ENCODE data around the gene TBCCD1.
"Not testable (repeated sequence)": the region's sequence is repeated elsewhere in the genome, so short reads cannot be mapped to it uniquely, and the experiment has no call there.

TBCCD1 gene

GRCh38 chr3:186512570-186513302 is 54.4 kb downstream of the TBCCD1 start:
- Histone ChIP-seq H3K4me3 (no peak overlapping the region), H4K20me1 (no peaks in the 10 kb centered on the region), H3K27ac (no peak overlapping the region), H3K27me3 (no peaks in the 10 kb centered on the region), H3K36me3 (no peaks in the 10 kb centered on the region), H3K9me3 (peaks cover 10% of the 10 kb centered on the region), H3K4me1 (peaks cover 37% of the 10 kb centered on the region), H3K9ac (no peak overlapping the region), H3K4me2 (no peak overlapping the region)
- no peak for TF ChIP-seq Cebpa-rat (IDR thresholded peaks at IDR 0.05)

- Histone ChIP-seq H3K4me3 (no peak overlapping the region), H3K36me3 (no peaks in the 10 kb centered on the region), H3K4me2 (no peak overlapping the region), H3K4me1 (peaks cover 32% of the 10 kb centered on the region), H3K27me3 (no peaks in the 10 kb centered on the region), H3K27ac (no peak overlapping the region), H4K20me1 (no peaks in the 10 kb centered on the region), H3K9me3 (peaks cover 3% of the 10 kb centered on the region), H3K9ac (no peak overlapping the region)
- no peak for TF ChIP-seq Cebpa-rat (IDR thresholded peaks at IDR 0.05)
Observed at GRCh38 chr3:186511702-186512101, 55.4 kb downstream of the TBCCD1 start.

- H3K9me3 ChIP-seq: no peaks in the 10 kb centered on the region
- H3K27me3 ChIP-seq: no peaks in the 10 kb centered on the region
- TF ChIP-seq Cebpa-rat (IDR thresholded peaks at IDR 0.05): no peak
- H4K20me1 ChIP-seq: no peaks in the 10 kb centered on the region
- peaks cover 30% of the 10 kb centered on the region for H3K4me1 ChIP-seq
- H3K4me2 ChIP-seq: no peak overlapping the region
- H3K9ac ChIP-seq: no peak overlapping the region
- H3K36me3 ChIP-seq: no peaks in the 10 kb centered on the region
- no peak overlapping the region for H3K27ac ChIP-seq
- H3K4me3 ChIP-seq: no peak overlapping the region
Observed at GRCh38 chr3:186511245-186511644, 55.9 kb downstream of the TBCCD1 start.

- Histone ChIP-seq H3K27me3 (no peaks in the 10 kb centered on the region), H3K4me3 (no peak overlapping the region), H3K36me3 (no peaks in the 10 kb centered on the region), H3K9me3 (no peaks in the 10 kb centered on the region), H3K4me1 (peaks cover 23% of the 10 kb centered on the region), H3K9ac (no peak overlapping the region), H3K27ac (no peak overlapping the region), H4K20me1 (no peaks in the 10 kb centered on the region), H3K4me2 (no peak overlapping the region)
- TF ChIP-seq Cebpa-rat (IDR thresholded peaks at IDR 0.05): no peak
Observed at GRCh38 chr3:186510374-186511079, 56.6 kb downstream of the TBCCD1 start.

DNA sequence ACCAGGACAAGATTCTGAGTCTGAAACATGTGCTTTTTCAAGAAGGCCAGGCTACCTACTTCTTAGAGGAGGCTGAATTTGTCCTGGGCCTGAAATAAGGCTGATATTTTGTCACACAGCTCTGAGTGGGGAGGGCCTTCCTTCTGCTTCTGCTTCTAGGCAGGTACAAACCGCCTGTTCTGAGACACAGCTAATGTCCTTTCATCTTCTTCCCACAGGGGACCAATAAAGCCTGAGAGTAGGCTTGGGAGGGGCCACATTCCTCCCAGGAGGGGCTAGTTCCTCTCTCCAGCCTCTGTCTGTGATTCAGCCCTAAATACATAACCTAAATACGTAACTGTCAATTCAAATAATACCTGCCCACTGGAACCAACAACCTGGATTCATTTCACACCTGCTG is 57.7 kb downstream of the TBCCD1 start:
- H3K9me3 ChIP-seq: no peaks in the 10 kb centered on the region
- no peaks in the 10 kb centered on the region for H4K20me1 ChIP-seq
- no peak overlapping the region for H3K27ac ChIP-seq
- H3K36me3 ChIP-seq: no peaks in the 10 kb centered on the region
- H3K4me3 ChIP-seq: no peak overlapping the region
- H3K9ac ChIP-seq: no peak overlapping the region
- H3K27me3 ChIP-seq: no peaks in the 10 kb centered on the region
- H3K4me2 ChIP-seq: peak overlapping the region; percentile 16
- TF ChIP-seq Cebpa-rat (IDR thresholded peaks at IDR 0.05): no peak
- peaks cover 12% of the 10 kb centered on the region for H3K4me1 ChIP-seq

DNA sequence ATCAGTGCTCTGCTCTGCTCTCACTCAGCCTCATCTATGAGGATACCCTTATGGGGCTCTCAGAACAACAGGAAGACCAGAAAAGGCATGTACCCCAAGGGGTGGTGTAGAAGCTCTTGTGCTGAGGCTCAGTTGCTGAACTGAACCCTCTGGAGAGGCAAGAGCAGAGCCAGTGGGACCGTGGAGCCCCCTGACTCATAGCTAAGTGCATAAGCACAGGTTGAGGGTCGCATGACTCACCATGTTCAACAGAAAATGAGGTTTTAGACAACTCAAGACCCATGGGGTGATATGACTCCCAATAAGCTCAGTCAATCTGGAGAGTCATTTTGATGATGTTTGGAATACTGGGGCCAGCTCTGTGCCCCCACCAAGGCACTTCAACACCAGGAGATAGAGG is 60.3 kb downstream of the TBCCD1 start:
- Histone ChIP-seq H4K20me1 (no peaks in the 10 kb centered on the region), H3K4me2 (no peak overlapping the region), H3K9me3 (no peaks in the 10 kb centered on the region), H3K9ac (no peak overlapping the region), H3K27ac (no peak overlapping the region), H3K36me3 (no peaks in the 10 kb centered on the region), H3K4me1 (peaks cover 10% of the 10 kb centered on the region), H3K27me3 (no peaks in the 10 kb centered on the region), H3K4me3 (no peak overlapping the region)
- TF ChIP-seq Cebpa-rat (IDR thresholded peaks at IDR 0.05): no peak

GRCh38 chr3:186506191-186506739 is 60.9 kb downstream of the TBCCD1 start:
- no peaks in the 10 kb centered on the region for H3K9me3 ChIP-seq
- no peaks in the 10 kb centered on the region for H4K20me1 ChIP-seq
- no peak overlapping the region for H3K4me3 ChIP-seq
- no peaks in the 10 kb centered on the region for H3K27me3 ChIP-seq
- H3K27ac ChIP-seq: no peak overlapping the region
- H3K9ac ChIP-seq: no peak overlapping the region
- no peak overlapping the region for H3K4me2 ChIP-seq
- no peaks in the 10 kb centered on the region for H3K36me3 ChIP-seq
- no peak for TF ChIP-seq Cebpa-rat (IDR thresholded peaks at IDR 0.05)
- H3K4me1 ChIP-seq: peaks cover 10% of the 10 kb centered on the region

DNA sequence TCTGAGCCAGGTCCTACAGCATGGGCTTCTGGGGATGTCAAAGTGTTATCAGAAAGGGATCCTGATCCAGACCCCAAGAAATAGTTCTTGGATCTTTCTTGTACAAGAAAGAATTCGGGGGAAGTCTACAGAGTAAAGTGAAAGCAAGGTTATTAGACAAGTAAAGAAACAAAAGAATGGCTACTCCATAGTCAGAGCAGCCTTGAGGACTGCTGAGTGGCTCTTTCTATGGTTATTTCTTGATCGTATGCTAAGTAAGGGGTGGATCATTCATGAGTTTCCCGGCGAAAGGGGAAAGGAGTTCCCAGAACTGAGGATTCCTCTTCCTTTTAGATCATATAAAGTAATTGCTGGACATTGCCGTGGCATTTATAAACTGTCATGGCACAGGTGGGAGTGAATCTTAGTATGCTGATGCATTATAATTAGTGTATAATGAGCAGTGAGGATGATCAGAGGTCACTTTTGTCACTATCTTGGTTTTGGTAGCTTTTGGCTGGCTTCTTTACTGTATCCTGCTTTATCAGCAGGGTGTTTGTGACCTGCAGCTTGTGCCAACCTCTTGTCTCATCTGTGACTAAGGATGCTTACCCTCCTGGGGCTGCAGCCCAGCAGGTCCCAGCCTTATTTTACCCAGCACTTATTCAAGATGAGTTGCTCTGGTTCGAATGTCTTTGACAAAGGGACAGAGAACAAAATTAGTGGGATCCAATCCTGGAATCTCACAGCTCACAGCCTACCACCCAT is 64.0 kb downstream of the TBCCD1 start:
- no peak overlapping the region for H3K9ac ChIP-seq
- 0 out of 2 replicates have a peak overlapping the region, but pooled peaks have one; percentile 14 for H3K4me2 ChIP-seq
- H4K20me1 ChIP-seq: no peaks in the 10 kb centered on the region
- H3K4me1 ChIP-seq: no peaks in the 10 kb centered on the region
- no peak for TF ChIP-seq Cebpa-rat (IDR thresholded peaks at IDR 0.05)
- H3K36me3 ChIP-seq: no peaks in the 10 kb centered on the region
- no peak overlapping the region for H3K4me3 ChIP-seq
- peaks cover 9% of the 10 kb centered on the region for H3K9me3 ChIP-seq
- no peaks in the 10 kb centered on the region for H3K27me3 ChIP-seq
- H3K27ac ChIP-seq: no peak overlapping the region

DNA sequence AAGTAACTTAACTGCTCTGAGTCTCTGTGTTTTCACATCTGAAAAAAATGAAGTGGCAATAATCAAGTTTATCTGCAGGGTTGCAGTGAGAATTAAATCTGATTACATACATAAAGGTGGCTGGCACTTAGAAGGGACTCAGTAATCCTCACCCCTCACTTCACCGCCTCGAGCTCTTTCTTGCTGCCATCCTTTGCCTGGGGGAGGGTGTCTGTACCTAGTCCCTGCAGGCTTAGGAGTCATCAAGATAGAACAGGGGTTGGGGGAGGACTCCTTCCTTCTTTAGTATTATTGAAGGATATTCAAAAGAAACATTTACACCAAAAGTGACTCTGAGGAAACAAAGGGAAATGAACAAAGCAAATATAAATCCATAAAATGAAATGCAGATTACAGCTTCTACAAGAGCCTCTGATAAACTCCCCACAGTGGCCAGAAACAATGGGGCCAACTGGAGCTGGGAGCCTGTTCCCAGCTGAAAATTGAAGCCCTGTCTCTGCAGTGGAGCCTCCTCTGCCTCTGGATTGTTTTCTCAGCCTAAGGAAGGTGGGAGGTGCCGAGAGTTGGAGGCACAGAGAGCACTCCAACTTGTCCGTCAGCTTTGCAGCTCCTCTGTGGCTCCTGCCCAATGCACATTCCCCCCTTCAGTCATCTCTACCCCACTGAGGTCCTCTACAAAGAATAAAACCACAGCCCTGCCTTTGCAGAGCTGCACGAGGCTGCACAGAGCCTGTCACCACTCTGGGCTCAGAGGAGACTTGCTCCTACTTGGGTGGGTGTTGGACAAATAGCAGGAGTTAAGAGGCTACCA is 64.8 kb downstream of the TBCCD1 start:
- no peaks in the 10 kb centered on the region for H3K4me1 ChIP-seq
- H3K27ac ChIP-seq: no peak overlapping the region
- no peaks in the 10 kb centered on the region for H3K27me3 ChIP-seq
- H3K4me2 ChIP-seq: 0 out of 2 replicates have a peak overlapping the region, but pooled peaks have one; percentile 14
- peaks cover 9% of the 10 kb centered on the region for H3K9me3 ChIP-seq
- no peak overlapping the region for H3K4me3 ChIP-seq
- no peak overlapping the region for H3K9ac ChIP-seq
- H3K36me3 ChIP-seq: no peaks in the 10 kb centered on the region
- H4K20me1 ChIP-seq: no peaks in the 10 kb centered on the region
- TF ChIP-seq Cebpa-rat (IDR thresholded peaks at IDR 0.05): no peak

DNA sequence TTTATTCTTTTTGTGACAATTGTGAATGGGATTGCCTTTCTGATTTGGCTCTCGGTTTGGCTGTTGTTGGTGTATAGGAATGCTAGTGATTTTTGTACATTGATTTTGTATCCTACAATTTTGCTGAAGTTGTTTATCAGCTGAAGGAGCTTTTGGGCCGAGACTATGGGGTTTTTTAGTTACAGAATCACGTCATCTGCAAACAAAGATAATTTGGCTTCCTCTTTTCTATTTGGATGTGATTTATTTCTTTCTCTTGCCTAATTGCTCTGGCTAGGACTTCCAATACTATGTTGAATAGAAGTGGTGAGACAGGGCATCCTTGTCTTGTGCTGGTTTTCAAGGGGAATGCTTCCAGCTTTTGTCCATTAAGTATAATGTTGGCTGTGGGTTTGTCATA is 67.2 kb downstream of the TBCCD1 start:
- H3K4me2 ChIP-seq: not testable (repeated sequence)

GRCh38 chr3:186498022-186498421 is 69.1 kb downstream of the TBCCD1 start:
- not testable (repeated sequence) for H3K4me2 ChIP-seq, H4K20me1 ChIP-seq, H3K36me3 ChIP-seq, H3K9ac ChIP-seq, H3K4me3 ChIP-seq, H3K27ac ChIP-seq, H3K4me1 ChIP-seq, H3K27me3 ChIP-seq, H3K9me3 ChIP-seq

More for the DNA sequence above, 67.2 kb downstream of the TBCCD1 start:
- not testable (repeated sequence) for H3K36me3 ChIP-seq, H3K27me3 ChIP-seq, H4K20me1 ChIP-seq, H3K9ac ChIP-seq, H3K4me1 ChIP-seq, H3K4me3 ChIP-seq, H3K27ac ChIP-seq, H3K9me3 ChIP-seq
